Stimulated activated CD8-positive, alpha-beta memory T cell treated with anti-CD3 and anti-CD28 coated beads, Interleukin-12 subunit alpha, Interleukin-12 subunit beta, amount 100 ng/mL, for 4 hours (primary cell): Measurements from ENCODE around the gene DNLZ.

Experiments
- DNase-seq: peaks from one replicate; pipeline ENCODE4 v3.0.0-alpha.2; 2020; ENCODE audit warnings: low read depth

Gene DNLZ

DNA sequence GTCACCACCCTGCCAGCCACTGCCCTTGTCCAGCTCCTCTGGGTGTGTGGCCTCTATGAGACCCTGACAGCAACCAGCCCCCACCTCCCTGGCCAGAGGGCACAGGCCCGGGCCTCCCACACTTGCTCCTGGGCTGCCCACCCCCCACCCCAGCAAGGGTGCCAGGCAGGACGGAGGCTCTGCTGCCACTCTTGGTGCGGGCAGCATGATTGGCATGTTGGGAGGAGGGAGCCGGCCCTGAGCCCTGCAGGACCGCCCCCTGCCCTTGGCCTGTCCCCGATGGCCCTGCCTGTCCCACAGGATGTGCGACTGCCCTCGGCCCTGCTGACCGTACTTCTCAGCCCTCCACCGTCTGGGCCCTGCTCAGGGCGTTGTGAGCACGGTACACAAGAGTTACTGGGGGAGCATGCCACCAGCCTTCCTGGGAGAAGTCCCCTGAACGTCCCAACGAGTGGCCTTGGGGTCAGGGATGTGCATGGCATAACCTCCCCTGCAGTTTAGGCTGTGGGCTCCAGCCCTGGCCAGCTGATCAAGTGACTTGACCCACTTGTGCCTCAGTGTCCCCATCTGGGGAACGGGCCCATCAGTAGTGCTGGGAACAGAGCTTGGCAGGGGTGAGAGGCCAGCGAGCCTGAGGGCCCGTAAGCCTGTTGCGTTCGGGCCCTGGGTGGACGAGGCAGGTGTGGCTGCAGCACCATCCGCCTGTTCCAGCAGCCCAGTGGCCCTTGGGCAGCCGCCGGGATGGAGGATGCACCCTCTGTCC is 20.2 kb downstream of the DNLZ start:
- DNase-seq: no peak

DNA sequence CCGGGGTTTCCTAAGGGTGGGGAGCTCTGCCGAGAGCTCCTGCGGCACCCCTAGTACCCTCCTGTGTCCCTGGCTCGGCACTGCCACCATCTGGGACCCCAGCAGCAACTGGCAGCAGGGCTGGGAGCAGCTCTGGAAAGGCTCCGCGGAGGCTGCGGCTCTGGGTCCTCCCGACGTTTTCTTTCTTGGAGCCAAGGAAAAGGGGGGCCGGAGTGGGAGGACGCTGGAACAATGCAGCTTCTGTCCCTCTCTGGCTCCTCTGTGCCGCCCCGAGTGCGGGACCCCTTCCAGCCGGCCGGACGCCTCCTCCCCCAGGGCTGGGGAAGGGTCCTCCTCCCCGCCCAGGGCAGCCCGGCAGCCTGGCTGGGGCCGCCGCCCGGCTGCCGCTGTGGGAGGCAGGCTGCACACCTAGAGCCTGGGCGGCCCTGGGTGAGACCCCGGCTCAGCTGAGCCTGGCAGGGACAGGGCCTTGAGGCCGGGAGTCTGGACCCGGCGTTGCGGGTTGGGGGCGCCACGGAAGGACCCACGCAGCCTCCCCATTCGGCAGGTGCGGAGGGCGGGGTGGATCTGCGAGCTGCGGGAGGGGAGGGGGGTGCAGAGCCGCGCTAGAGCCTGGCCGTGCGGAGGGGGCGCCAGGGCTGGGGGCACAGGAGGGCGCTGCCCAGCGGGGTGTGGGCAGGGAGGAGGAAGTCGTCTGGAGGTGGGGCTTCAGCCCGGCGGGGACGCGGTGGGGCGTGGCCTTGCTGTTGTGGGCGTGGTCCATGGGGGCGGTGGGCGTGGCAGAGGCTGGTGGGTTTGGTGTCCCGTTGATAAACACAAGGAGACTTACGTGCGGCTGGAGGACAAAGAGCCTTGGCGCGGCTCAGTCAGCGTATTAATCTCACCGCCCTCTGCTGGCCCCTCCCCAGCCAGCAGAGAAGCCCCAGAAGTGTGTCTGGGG is 21.1 kb downstream of the DNLZ start:
- peak; percentile 33 for DNase-seq

DNA sequence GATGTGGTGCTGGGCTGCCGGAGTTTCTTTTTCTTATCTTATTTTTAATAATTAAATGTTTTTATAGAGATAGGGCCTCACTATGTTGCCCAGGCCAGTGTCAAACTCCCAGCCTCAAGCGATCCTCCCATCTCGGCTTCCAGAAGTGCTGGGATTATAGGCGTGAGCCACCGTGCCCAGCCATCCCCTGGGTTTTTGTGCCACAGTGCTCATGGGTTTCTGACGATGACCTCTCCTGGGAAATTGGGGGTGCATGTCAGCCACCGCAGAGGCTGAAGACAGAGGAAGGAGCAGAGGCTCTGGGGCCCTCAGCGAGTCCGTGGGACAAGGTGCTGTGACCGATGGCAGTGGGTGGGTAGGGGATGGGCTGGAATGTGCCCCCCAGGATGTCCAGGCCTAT is 21.8 kb downstream of the DNLZ start:
- DNase-seq: no peak

DNA sequence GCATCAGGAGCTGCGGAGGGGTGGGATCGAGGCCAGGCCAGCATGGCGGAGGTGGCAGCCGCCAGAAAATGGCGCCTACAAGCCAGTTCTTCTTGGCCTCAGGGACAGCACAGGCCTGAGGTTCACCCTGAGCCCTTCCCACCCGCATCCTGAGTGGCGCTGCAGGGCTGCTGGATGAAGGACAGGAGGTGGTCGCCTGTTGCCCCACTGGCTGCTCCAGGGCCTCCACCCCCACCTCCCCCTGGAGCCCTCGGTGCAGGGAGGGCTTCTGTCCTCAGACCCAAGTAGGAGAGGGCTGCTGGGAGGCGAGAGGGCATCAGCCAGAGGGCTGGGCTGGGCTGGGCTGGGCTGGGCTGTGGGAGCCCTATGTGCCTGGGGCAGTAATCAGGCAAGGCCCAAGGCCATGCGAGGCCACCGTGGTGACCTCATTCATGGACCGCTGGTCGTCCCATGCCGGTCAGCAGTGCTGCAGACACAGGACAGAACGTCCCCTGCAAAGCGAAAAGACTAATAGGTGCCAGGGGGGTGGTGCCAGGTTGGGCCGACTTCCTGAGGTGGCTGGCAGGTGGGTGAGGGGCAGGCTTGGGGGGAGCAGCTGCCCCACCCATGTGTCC is 22.4 kb downstream of the DNLZ start:
- no peak for DNase-seq

DNA sequence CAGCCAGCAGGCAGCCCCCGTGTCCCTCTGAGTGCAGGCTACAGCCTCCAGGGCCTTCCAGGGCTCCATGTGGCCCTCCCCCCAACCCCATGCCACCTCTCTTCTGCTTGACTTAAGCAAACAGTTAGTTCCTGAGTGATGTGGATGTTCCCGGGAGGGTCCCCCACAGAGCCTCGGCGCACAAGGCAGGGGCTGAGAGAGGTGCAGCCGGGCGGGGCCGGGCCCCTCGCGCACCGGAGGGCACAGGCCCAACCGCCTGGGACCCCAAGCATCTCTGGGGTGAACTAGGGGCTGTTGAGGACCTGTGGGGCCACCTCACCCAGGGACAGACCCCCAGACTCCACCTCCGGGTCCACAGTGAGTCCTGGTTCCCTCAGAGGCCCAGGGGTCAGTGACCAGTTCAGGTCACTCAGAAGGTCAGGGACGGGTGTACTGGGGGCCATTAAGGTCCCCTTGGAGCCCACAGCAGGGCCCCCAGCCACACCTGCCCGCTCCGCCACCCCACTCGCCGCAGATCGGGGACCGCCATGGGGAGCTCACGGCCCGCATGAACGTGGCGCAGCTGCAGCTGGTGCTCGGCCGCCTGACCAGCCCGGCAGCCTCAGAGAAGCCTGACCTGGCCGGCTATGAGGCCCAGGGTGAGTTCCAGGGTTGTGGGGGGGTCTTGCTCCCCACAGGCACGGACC is 23.0 kb downstream of the DNLZ start:
- DNase-seq: no peak

DNA sequence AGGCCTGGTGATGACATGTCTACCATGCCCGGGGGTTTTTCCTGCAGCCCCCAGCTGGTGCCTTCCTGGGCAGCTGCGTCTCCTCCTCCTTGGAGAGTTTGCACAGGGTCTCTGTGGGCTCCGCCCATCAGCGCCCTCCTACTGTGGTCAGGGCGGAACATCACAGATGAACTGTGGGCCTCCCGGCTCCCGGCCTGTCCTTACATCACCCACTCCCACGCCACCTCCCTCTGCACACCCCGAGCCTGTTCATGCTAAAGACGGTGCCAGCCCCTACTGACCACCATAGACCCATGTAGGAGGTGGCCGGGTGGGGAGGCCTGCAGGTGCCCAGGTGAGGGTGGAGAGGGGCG is 23.6 kb downstream of the DNLZ start:
- no peak for DNase-seq

DNA sequence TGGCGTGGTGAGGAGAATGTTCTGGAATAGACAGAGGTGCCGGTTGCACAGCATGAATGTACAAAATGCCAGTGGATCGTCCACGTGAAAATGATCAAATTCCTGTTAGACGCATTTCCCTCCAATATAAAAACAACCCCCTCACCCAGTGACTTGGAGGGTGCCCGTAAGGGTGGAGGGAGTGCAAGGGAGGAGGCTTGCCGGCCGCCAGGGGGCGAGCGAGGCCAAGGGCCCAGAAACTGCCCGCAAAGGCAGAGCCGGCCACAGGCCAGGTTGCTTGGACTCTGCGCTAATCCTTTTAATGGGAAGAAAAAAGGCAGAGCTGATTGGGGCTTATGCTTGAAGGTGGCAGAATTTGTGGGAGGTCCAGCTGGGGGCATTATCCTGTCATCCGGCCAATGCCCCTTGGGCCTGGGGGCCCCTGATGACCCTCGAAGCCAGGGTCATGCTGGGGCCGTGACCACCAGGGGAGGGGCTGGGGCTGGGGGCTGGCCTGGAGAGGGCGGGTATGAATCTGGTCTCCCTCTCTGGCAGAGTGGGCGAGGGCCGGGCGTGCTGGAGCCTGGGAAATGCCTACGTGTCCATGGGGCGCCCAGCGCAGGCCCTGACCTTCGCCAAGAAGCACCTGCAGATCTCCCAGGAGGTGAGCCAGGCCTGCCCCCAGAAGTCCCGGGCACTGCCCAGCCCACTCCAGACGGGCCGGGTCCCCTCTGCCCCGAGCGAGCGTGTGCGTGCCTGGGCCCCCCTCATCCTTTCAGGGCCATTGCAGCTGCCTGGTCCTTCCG is 24.2 kb downstream of the DNLZ start:
- DNase-seq: no peak

DNA sequence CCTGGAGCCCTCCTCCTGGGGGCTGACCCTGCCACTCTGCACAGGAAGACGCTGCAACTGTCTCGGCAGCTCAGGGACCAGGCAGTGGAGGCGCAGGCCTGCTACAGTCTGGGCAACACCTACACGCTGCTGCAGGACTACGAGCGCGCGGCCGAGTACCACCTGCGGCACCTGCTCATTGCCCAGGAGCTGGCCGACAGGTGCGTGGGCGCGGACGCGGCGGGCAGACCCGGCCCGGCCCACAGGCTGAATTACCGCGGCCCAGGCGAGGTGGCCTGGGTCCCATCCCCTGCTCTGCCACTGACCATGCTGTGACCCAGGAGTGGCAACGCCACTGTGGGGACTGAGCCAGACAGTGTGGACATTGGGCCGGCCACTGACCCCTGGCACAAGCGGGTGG is 25.0 kb downstream of the DNLZ start:
- no peak for DNase-seq

DNA sequence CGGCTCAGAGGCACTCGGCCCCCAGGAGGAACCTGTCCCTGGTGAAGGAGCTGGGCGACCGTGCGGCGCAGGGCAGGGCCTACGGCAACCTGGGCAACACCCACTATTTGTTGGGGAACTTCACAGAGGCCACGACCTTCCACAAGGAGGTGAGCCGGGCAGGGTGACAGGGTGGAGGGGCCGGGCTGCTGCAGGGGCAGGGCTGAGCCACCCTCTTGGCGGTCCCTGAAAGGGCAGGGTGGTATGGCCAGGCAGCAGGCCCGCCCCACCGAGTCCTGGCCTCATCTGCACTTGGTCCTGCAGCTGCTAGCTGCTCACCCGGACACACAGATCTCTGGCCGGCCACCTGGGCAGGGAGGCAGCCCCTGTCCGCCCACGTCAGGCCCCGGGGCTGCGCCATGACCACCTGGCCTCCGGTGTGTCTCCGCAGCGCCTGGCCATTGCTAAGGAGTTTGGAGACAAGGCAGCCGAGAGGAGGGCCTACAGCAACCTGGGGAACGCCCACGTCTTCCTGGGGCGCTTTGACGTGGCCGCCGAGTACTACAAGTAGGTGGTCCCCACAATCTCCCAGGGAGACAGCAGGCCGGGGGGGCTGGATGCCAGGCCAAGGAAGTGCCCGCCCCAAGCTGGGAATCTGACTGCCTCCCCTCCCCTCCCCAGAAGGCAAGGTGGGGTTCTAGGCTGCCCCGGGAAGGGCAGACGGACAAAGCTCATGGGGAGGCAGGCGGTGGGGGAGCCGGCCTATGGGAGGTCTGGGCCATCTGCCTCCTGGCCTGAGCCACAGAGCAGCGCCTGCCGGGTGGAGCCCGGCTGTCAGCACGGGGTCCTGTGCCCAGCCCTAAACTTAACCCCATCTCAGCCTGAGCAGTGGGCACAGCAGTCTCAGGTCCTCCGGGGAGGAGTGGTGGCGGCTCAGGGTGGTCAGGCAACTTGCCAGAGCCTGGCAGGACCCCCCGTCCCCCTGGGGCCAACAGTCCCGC is 25.8 kb downstream of the DNLZ start:
- DNase-seq: no peak

DNA sequence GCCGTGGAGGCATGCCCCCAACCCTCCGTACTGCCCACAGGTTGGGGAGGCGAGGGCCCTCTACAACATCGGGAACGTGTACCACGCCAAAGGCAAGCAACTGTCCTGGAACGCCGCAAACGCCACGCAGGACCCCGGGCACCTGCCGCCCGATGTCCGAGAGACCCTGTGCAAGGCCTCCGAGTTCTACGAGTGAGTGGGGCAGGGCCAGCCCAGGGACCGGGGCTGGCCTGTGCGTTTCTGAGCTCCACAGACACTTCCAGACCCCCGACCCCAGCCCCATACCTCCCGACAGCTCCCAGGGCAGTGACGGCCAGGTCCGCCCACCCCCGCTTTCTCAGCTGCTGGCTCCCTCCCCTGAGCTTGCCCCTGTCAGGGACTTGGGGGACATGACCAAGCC is 26.7 kb downstream of the DNLZ start:
- no peak for DNase-seq

DNA sequence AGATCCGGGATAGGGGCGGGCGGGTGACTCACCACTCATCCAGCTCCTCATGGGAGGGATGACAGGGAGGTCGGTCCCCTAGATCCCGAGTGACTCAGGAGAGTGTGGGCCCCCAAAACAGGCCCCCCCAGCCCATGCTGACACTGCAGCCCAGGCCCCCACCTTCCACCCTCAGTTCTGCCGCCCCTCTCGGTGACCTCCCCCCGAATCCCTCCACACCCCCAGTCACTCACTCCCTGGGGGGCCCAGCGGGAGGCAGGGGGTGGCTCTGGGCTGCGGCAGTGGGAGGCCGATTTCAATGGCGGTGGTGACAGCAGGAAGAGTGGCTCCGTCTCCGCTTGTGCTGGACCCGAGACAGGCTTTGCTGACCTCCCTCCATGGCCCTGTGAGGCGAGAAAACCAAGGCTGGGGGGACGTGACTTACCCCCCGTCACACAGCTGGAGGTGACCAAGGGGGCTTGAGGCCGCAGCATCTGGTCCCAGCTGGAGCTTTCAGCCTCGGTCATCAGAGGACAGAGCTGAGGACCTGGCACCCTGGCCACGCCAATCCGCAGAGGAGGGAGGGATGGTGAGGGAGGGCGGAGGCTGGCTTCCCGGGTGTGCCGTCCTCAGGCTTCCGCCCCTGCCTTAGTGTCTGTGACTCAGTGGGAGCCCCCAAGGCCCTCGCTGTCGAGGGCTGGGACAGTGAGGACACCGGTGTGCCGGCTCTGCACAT is 27.2 kb downstream of the DNLZ start:
- DNase-seq: no peak

DNA sequence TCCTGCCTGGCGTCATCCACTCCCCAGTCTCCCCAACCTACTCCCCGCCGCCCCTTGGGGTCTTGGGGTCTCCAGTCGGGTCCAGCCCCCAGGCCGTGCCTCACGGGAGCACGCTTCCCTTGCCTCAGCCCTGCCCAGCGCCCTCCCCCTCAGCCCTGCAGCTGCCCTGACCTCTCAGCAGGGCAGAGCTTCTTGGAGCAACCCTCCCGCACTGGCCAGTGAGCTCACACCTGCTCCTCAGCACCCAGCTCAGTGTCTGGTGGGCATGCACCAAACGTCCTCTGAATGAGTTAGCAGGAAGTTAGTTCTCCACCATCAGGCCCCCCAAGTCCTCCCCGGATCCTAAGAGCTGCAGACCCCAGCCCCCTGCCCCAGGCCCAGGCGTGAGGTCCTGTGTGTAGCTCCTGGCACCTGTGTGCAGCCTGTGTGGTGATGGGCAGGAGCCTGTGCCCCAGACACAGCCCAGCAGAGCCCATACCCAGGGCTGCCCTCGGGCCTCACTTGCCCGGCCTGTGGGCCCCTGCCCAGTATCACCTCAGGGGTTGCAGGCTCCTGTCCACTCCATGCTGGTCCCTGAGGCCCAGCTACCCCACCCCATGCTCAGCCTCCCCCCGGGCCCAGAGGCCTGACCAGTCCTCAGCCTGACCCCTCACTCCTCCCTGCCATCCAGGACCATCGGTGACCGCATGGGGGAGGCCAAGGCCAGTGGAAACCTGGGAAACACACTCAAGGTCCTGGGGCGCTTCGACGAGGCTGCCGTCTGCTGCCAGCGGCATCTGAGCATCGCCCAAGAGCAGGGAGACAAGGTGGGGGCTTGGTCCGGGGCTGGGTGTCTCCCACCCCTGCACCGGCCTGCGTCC is 28.0 kb downstream of the DNLZ start:
- no peak for DNase-seq

DNA sequence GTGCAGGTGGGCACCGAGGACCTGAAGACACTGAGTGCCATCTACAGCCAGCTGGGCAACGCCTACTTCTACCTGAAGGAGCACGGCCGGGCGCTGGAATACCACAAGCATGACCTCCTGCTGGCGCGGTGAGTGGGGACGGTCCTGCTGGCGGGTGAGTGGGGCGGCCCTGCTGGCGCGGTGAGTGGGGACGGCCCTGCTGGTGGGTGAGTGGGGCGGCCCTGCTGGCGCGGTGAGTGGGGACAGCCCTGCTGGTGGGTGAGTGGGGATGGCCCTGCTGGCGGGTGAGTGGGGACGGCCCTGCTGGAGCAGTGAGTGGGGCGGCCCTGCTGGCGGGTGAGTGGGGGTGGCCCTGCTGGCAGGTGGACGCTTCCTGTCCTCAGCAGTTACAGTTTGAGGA is 29.0 kb downstream of the DNLZ start:
- no peak for DNase-seq

DNA sequence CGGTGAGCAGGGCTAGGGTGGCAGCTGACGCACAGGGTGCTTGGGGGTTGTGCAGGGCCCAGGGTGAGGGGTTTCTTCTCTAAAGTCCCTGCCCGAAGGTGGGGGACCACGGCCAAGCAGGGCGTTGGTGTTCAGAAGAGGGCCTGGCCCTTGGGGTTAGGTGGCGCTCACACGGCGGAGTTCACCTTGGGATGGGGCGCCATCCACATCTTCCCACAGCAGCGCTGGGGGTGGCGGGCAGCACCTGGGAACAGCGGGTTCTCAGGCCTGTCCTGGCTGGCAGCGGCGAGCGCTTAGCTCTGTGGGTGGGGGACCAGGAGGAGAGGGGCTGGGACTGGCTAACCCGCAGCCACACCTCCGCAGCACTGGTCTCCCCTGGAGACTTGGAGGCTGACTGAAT is 30.1 kb downstream of the DNLZ start:
- no peak for DNase-seq

DNA sequence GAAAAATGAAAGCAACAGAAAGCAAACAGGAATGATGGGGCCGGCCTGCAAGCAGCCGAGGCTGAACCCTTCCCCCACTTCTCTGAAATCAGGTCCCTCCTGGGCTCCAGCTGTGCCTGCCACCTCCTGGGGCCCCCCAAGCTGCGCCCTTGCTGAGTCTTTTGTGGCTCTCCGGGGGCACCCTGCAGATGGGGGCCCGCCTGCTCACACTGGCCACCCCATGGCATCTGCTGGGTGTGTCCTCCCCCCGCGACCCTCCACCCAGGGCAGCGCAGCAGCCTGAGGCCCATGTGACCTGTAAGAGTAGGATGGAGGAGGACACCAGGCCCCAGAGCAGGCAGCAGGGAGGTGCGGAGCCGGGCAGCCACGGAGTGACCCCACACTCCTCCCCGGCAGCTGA is 30.5 kb downstream of the DNLZ start:
- no peak for DNase-seq

DNA sequence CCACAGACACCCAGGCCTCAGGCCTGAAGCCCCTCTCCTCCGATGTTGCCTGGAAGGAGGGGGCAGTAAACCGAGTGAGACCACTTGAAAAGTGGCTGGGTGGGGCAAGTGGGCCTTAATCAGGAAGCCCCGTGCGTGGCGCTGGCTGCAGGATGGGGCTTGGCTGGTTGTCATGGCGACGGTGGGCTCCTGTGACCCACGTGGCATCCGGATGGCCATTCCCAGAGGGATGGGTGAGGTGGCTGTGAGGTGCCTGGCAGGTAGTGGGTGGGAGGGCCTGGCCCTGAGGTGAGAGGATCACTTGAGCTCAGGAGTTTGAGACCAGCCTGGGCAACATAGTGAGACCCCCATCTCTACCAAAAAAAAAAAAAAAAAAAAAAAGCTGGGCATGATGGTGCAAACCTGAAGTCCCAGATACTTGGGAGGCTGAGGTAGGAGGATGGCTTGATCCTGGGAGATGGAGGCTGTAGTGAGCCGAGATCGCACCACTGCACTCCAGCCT is 31.0 kb downstream of the DNLZ start:
- no peak for DNase-seq

DNA sequence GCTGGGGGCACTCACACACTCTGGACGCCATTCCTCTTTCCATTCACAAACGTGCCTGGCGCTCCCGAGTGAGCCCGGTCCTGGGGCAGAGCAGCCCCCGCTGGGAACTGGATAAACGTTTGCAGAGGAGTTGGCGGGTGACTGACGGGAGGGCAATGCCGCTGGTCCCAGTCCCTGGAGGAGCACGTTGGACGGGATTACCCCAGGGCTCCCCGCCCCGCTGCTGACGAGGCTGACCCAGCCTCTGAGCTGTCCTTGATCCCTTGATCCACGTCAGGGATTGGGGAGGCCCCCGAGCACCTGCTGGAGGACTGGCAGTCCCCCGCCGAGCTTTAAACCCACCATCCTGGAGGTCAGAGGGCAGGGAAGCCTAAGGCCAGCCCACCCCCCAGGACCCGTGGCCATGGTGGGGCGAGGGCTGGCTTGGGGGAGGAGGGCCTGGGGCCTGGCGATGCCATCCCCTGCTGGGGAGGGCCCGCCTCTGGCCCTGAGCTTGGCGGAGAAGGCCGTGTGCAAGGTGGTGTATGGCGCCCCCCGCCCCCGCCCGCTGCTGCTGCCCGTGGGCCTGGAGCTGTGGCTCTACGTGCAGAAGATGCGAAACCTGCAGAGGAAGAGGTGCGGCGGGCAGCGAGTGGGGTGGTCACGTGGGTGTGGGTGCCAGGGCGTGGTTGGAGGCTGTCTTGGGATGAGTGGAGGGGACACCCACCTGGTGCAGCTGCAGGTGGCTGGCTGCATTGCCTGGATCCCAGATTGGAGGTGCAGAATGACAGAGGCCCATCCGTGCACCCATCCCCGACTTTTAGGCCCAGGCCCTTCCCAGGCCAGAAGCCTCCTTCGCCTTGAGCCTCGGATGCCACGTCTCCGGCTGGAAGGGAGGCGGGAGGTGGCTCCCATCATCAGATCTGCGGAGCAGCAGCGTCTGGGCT is 31.7 kb downstream of the DNLZ start:
- DNase-seq: no peak
